Activated CD8-positive, alpha-beta memory T cell treated with anti-CD3 and anti-CD28 coated beads, Interleukin-2, amount 50 U/mL, for 48 hours (primary cell): ENCODE results near the gene SLC35A2.

Experiments
- DNase-seq: peaks from one replicate; pipeline ENCODE4 v3.0.0-alpha.2; 2020

The SLC35A2 gene

GRCh38 chrX:48911412-48912182 lies at the start of gene SLC35A2:
SLC35A2 (minus strand) TSS chrX:48911646; CDS start chrX:48911636, 10 bp downstream.
- DNase-seq: peak; percentile 95

DNA sequence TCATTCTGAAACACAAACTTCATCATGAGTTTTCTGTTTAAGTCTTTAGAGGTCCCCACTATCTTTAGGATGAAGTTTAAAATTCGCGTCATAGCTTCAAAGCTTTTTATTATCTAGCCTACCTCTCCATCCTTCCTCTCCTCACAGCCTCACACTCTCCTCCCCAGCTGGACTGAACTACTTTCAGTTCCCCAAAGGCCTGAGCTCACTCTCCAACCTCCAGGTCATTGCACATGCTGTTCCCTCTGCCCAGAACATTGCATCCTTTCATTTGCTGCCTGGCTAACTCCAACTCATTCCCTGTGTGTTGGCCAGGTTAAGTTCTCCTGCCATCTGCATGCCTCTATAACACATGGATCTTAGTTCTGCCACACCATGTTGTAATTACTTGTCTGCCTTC lies 48.8 kb upstream of the SLC35A2 start:
- no peak for DNase-seq

- peak; percentile 57 for DNase-seq
Measured at GRCh38 chrX:48958635-48959094, 47.2 kb upstream of the SLC35A2 start.

DNA sequence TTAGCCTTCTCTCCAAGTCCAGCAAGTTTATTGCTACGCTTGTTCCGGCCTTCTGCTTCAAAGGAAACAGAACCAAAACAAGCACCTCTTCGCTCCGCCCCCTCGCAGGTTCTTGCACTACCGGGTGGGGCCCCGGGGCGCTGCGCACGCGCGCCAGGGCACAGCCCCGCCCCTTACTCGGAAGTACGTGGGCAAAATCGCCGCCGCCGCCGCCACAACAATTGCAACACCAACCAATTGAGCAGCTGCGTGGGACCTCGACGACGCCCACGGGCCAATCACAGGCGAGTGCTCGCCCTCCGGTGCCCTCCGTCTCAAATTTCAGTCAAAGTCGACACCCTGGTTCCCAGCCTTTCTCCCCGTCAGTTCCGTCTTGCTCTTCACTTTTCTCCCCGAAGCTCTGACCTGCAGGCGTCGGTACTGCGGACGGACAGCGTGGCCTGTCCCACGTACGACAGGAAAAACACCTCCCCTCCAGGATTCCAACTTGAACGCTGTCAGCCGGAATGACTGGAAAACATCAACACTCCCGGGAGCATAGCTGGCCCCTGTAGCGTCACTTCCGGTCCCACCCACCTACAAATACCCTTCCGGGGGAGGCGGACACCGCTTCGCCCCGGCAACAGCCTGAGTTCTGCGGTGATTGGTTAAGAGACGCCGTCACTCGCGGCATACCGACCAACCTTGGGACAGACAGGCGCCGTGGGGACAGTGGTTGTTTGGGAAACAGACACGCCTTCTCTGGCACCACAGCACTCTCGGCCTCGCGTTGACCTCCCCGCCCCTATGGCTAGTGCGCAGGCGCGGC lies 46.6 kb upstream of the SLC35A2 start:
- peak; percentile 91 for DNase-seq

DNA sequence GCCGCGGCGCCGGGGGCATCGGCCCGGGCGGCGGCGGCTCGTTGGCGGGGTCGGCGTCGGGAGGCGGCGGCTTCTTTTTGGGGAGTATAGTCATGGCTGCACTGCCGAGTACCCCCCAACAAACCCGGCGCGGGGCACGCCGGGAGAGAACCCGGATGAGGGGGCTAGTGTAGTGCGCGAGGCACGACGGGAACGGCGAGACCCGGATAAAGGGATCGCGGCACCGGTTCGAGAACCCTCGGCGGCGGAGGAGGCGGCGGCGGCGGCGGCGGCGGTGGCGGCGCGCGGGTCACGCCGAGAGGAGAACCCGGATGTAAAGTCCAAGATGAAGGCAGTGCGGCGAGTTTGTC lies 46.0 kb upstream of the SLC35A2 start, which contains the start of gene OTUD5:
Gene OTUD5 (minus strand): TSS at position 131 of the 350 bp plus-strand sequence. CDS start 37 bp downstream, at position 94.
- DNase-seq: peak; percentile 84

DNA sequence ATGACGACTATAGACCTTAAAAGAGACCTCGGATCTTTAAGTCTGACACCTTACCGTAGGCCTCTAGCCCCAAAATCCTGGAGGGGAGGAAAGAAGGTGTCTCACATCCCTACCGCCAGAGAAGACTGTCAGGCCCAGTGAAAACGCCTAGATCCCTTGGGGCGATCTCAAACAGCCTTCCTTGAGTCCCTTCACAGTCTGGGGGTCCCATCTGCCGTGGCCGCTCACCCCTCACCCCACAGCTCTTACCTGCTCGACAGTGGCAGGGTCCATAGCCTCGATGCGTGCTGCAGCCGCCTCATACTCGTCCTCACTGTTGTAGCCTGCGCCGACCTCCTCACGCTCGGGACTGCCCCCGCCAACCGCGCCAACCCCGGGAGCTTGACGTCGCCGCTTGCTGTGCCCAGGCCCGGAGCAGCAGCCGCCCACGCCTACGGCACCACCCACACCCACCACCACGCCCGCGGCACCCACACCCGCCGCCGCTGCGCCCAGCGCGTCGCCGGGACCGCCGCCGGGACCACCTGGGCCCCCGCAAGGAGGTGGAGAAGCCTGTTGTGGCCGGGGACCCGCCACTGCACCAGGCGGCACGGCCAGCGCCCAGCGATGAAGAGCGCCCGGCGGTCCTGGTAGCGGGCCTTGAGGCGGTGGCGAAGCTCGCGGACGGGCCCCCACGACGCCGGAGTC lies 45.4 kb upstream of the SLC35A2 start:
- DNase-seq: peak; percentile 66

GRCh38 chrX:48948589-48948988 lies 37.1 kb upstream of the SLC35A2 start:
- no peak for DNase-seq

- DNase-seq: no peak
Measured at GRCh38 chrX:48945517-48946348, 34.3 kb upstream of the SLC35A2 start.

DNA sequence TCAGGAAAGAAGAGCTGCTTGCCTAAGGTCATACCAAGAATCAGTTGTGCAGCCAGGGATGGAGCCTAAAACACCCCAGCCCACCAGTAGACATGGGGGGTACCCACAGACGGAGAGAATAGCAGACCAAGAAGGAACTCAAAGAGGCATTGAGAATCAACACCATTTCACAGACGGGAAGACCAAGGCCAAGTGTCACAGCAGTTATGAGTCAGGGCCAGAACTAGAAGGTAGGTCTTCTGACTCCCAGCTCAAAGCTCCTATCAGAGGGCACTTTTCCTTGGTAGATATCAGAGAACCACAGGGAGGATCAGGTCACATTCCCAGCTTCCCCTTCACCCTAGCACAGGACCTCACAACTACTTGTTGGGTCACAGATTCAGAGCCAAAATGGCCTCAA lies 31.4 kb upstream of the SLC35A2 start:
- DNase-seq: no peak

DNA sequence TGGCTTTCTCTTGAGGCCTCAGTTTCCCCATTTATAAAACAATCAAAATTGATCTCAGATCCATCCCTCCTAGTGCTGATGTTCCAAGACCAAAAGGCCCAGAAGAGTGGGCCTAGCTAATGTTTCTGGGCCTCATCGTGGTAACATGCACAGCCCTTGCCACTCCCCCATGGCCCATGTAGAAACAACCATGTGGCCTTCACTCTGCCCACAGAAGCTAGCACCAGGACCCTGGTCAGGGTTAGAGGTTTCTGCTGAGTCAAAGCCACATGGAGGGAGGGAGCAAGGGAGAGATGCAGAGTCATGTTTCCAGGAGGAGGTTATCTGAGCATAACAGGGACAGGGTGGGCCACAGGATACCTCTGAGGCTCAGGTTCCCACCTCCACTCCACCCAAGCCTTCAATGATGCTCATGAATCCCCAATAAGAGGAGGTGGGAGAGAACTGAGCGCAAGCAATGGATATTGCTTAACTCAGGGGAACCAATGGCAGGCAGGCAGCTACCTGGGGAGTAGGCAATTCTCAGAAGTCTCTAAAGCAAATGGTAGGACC lies 29.0 kb upstream of the SLC35A2 start:
- no peak for DNase-seq

- DNase-seq: no peak
Measured at GRCh38 chrX:48939524-48940228, 28.2 kb upstream of the SLC35A2 start.

DNA sequence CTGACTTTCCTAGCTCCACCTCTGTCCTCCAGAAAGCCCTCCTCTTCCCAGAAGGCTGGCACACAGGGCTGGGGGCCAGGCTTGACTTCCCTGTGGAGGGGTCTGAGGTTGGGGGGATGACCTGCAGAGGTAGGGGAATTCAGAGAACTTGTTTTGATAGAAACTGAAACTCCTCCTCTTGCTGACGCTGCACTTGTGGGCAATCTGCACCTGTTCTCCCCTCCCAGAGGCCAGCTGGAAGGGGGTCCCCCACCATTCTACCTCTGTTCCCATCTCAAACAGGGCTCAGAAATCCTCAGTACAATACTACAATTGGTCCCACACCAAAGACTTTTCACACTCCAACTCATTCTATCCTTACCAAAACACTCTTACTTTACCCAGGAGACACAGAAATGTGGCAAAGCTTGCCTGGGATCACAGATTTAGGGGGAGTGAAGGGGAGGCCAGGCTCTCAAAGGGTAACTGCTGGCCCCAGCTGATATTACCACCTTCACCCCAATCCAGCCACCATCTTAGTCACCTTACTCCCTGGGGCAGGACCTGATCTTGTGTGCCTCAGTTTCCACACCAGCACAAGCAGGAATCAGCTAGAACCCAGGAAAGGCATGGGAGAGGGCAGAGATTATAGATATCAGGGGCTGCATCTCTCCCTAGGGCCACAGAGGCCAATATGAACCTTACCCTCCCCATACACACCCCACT lies 27.4 kb upstream of the SLC35A2 start:
- DNase-seq: peak; percentile 75

- DNase-seq: peak; percentile 92
Measured at GRCh38 chrX:48937054-48937907, 25.8 kb upstream of the SLC35A2 start.

- no peak for DNase-seq
Measured at GRCh38 chrX:48936429-48937053, 25.1 kb upstream of the SLC35A2 start.

DNA sequence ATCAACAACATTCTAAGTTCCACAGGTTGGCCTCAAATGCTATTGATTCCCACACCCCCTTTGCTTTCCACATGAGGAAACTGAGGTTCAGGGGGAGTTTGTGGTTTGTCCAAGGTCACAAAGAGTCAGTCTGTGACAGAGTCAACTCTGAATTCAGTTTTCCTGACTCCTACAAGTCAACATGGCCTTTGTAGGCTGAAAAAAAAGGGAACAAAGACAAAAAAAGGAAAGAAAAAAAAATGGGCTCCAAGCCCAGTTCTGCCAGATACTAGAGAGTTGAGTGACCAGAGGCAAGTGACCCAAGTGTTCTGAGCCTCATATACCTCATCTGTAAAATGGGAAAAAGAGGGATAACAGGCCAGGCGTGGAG lies 23.8 kb upstream of the SLC35A2 start:
- DNase-seq: no peak

GRCh38 chrX:48934581-48935300 lies 23.3 kb upstream of the SLC35A2 start:
- no peak for DNase-seq

DNA sequence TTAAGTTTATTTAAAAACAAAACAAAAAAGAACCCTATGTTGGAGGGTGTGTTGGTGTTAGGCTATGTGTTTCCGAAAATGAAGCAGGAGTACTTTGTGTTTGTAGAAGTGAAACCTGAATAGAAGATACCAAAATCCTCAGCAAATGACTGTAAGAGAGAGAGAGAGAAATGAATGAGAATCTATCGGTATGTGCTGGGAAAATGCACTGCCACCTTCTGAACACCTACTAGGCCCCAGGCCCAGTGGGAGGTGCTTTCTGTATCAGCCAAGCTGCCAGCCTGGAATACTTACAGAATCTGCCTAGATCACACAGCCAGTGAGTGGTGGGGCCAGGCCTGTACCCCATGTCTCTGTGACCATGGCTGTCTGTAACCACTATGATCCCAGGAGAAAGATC lies 22.3 kb upstream of the SLC35A2 start:
- DNase-seq: no peak

- DNase-seq: no peak
Measured at GRCh38 chrX:48927736-48928382, 16.4 kb upstream of the SLC35A2 start.
